Activated naive CD8-positive, alpha-beta T cell (primary cell): ENCODE measurements around the gene RETREG3.
"Not testable (repeated sequence)": the region's sequence is repeated elsewhere in the genome, so short reads cannot be mapped to it uniquely, and the experiment has no call there.

ENCODE experiments used
- H3K27ac Mint-ChIP-seq: one replicate; pipeline ENCODE4 v1.8.0; 2021; ENCODE audit warnings: mixed read lengths
- H3K27me3 Mint-ChIP-seq: one replicate; pipeline ENCODE4 v1.8.0; 2021; ENCODE audit warnings: mixed read lengths
- H3K36me3 Mint-ChIP-seq: one replicate; pipeline ENCODE4 v1.8.0; 2021; ENCODE audit warnings: mixed read lengths
- H3K4me1 Mint-ChIP-seq: one replicate; pipeline ENCODE4 v1.8.0; 2021; ENCODE audit warnings: low read depth, mixed read lengths
- H3K4me3 Mint-ChIP-seq: one replicate; pipeline ENCODE4 v1.8.0; 2021; ENCODE audit warnings: mild to moderate bottlenecking, mixed read lengths
- H3K9me3 Mint-ChIP-seq: one replicate; pipeline ENCODE4 v1.8.0; 2021; ENCODE audit warnings: low read depth, mixed read lengths

The RETREG3 gene, protein sequence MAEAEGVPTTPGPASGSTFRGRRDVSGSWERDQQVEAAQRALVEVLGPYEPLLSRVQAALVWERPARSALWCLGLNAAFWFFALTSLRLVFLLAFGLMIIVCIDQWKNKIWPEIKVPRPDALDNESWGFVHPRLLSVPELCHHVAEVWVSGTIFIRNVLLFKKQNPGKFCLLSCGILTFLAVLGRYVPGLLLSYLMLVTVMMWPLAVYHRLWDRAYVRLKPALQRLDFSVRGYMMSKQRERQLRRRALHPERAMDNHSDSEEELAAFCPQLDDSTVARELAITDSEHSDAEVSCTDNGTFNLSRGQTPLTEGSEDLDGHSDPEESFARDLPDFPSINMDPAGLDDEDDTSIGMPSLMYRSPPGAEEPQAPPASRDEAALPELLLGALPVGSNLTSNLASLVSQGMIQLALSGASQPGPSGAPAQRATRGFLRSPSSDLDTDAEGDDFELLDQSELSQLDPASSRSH

DNA sequence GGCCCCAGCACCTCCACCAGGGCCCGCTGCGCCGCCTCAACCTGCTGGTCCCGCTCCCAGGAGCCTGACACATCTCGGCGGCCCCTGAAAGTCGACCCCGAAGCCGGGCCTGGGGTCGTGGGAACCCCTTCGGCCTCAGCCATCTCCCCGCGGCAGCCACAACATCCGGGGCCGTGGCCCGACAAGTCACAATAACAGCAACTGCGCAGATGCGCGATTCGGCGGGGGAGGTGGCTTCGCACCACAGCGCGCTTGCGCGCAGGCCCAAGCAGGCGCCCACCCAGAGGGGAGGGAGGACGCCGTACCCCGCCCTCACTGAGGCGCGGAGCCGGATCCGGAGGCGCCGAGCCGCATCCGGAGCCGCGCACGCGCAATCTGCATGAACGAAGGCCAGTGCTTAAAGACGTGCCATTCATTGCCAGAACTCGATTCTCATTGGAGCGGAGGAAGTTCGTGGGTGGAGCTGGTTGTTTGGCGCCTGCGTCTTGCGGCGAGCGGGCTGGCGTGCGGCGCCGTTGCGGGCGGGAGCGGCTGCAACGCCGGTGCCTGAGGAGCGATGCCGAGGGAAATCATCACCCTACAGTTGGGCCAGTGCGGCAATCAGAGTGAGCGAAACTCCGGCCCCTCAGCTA, at the start of gene RETREG3, which contains the start of gene TUBG1:
Gene RETREG3, minus strand, starts transcription at position 193 of the 632 bp plus-strand sequence. Its CDS starts 50 bp downstream, at position 143.
Gene TUBG1, plus strand, starts transcription at position 502 of the 632 bp plus-strand sequence. Its CDS starts 55 bp downstream, at position 557.
- Mint-ChIP-seq H3K4me1 (peaks cover 44% of the 10 kb centered on the region), H3K36me3 (peaks cover 4% of the 10 kb centered on the region), H3K27ac (peak within 1 kb of the TSS; percentile 98), H3K9me3 (no peaks in the 10 kb centered on the region), H3K27me3 (no peaks in the 10 kb centered on the region), H3K4me3 (peak within 1 kb of the TSS; percentile 100)

DNA sequence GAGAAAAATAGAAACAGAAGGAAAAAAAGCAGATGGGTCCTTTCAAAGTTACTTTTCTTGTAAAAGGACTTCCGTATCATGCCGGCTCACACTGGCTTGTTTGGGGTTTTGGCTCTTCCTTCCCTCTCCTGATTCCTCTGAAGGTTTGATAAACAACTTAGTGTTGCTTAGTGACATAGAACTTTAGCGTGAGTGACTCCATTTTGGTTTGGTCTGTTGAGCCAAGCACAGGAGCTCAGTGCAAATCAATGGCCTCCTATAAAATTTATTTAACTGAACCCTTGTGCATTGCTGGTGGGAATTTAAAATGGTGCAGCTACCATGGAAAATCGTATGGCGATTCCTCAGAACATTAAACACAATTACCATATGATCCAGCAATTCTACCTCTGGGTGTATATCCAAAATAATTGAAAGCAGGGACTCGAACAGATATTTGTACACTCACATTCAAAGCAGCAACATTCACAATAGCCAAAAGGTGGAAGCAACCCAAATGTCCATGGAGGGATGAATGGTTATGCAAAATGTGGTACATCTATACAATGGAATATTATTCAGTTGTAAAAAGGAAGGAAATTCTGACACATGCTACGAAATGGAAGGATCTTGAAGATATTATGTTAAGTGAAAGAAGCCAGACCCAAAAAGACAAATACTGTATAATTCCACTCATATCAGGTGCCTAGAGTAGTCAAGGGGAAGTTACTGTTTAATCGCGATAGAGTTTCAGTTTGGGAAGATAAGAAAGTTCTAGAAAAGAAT, 48.8 kb upstream of the RETREG3 start:
- H3K36me3 Mint-ChIP-seq: no peaks in the 10 kb centered on the region
- H3K9me3 Mint-ChIP-seq: no peaks in the 10 kb centered on the region
- peak overlapping the region; percentile 90 for H3K4me3 Mint-ChIP-seq
- H3K27ac Mint-ChIP-seq: no peak overlapping the region
- peaks cover 1% of the 10 kb centered on the region for H3K27me3 Mint-ChIP-seq
- H3K4me1 Mint-ChIP-seq: peaks cover 16% of the 10 kb centered on the region

DNA sequence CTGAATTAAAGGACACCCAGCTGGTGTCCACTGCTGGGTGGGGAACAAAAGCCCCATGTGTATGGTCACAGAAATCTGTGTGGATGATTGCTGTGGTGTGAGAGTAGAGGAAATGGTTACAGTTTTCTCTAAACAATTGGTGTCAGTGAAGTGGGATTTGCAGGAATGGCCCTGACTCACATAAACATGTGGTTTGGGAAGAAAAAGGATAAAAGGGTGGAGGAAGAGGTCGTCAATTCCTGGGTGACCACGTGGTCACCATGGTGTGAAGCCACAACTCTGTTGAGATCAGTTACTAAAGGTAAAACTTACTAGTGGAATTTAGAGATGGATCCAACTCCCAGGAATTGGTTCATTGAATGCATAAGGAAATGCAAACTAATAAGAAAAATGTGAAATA, 46.4 kb upstream of the RETREG3 start:
- no peaks in the 10 kb centered on the region for H3K36me3 Mint-ChIP-seq
- peaks cover 16% of the 10 kb centered on the region for H3K4me1 Mint-ChIP-seq
- no peak overlapping the region for H3K27ac Mint-ChIP-seq
- no peak overlapping the region for H3K4me3 Mint-ChIP-seq
- H3K27me3 Mint-ChIP-seq: peaks cover 3% of the 10 kb centered on the region
- H3K9me3 Mint-ChIP-seq: no peaks in the 10 kb centered on the region

DNA sequence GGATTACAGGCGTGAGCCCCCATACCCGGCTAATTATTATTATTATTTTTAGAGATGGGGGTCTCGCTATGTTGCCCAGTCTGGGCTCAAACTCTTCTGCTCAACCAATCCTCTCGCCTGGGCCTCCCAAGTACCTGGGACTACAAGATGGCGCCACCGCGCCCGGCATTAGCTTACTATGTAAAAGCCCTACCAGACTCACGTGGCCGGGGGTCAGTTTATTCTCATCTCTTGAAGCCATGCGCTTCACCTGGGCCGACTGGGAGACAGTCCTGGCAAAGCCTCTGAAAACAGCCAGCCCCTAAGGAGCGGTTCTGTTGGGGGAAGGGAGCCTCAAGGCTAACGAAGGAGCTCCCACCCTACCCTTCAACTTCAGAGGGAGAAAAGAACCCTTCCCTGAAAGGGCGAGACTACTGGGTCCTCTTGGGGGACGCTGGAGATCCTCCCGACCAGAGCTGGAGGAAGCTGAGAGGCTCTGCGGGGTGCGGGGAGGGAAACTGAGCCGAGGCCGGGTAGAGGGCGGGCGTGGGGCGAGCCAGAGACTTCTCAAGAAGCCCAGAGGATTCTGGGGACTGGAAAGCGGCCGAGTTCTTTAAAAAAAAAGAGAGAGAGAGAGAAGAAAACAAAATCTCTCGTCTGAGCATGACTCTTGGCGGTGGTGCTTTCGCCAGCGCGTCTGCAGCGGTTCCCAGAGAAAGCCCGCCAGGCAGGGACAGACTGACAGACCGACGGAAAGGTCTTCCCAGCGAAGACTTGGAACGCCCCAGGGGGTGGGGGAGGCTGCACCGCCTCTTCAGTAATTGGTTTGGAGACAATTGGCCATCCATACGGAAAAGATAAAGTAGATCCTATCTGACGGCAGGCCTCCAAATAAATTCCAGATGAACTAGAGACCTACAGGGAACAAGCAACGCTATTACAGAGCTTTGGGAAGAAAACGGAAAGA, 44.3 kb upstream of the RETREG3 start:
- no peak overlapping the region for H3K27ac Mint-ChIP-seq
- no peaks in the 10 kb centered on the region for H3K9me3 Mint-ChIP-seq
- H3K27me3 Mint-ChIP-seq: peaks cover 3% of the 10 kb centered on the region
- H3K4me1 Mint-ChIP-seq: peaks cover 6% of the 10 kb centered on the region
- H3K36me3 Mint-ChIP-seq: no peaks in the 10 kb centered on the region
- no peak overlapping the region for H3K4me3 Mint-ChIP-seq

DNA sequence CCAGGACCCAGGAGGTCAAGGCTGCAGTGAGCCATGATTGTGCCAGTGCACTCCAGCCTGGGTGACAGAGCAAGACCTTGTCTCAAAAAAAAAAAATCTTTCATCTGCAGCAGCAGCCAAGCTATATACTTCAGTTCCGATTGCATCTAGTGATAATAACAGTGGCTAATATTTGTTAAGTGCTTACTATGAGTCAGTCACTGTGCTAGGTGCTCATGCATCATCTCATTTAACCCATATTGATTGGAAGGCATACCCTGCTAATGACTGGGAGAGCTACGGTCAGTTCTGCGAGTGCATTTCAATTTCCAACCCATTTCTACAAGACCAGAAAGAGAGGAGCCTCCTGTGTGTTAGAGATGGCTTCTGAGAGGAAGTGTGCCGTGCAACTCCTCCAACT, 42.2 kb upstream of the RETREG3 start:
- H3K36me3 Mint-ChIP-seq: no peaks in the 10 kb centered on the region
- H3K9me3 Mint-ChIP-seq: no peaks in the 10 kb centered on the region
- H3K4me1 Mint-ChIP-seq: no peaks in the 10 kb centered on the region
- H3K4me3 Mint-ChIP-seq: no peak overlapping the region
- peaks cover 3% of the 10 kb centered on the region for H3K27me3 Mint-ChIP-seq
- H3K27ac Mint-ChIP-seq: no peak overlapping the region

DNA sequence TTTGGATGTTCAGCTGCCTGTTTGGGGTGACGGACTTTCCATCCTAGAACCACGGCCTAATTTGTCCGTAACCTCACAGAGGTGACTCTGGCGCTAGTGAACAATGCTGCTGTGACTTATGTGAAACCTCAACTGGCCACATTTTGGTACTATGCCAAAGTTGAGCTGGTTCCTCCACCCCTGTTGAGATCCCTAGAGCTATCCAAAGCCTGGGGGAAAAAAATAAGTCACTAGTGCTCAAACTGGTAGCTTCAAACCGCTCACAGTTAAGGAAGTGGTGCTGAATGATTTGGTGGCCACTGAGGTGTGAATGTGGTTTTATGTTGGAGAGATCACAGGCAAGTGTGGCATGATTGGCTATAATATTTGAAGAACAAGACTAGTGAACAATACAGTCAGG, 38.6 kb upstream of the RETREG3 start:
- Mint-ChIP-seq H3K36me3 (no peaks in the 10 kb centered on the region), H3K27ac (no peak overlapping the region), H3K9me3 (no peaks in the 10 kb centered on the region), H3K4me3 (no peak overlapping the region), H3K4me1 (no peaks in the 10 kb centered on the region), H3K27me3 (peaks cover 2% of the 10 kb centered on the region)

DNA sequence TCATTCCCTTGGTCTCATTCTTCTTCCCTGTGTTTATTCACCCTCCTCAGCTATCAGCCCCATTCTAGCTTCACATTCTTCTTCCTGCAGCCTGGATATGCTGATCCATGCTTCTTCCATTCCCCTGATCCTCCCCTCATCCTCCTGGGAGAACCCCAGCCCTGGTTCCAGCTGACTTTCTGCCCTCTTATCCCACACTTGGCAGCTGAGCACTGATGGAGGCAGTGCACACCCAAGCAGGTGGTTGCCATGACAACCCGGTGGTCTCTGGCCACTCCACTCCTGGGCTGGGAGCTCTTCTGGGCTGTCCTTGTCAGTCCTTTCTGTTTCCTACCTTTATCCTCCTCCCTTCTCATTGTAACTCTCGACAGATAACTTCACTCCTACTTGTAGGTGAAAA, 33.2 kb upstream of the RETREG3 start:
- Mint-ChIP-seq H3K27me3 (no peaks in the 10 kb centered on the region), H3K27ac (no peak overlapping the region), H3K36me3 (no peaks in the 10 kb centered on the region), H3K4me3 (no peak overlapping the region), H3K9me3 (no peaks in the 10 kb centered on the region), H3K4me1 (no peaks in the 10 kb centered on the region)

DNA sequence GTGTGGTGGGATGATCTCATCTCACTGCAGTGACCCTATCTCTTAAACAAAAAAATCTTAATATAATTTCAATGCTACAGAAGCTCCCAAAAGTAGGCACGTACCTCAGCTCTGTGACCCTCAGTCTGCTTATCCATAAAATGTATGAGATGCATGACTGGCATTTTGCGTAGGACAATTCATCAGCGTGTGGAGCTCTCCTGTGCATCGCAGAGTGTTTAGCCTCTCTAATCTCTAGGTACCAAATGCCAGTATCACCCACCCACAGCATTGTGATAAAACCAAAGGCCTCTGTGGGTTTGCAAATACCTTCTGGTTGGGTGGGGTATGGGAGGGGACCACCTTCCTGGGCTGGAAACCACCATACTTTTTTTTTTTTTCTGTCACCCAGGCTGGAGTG, 30.9 kb upstream of the RETREG3 start:
- H3K9me3 Mint-ChIP-seq: no peaks in the 10 kb centered on the region
- no peaks in the 10 kb centered on the region for H3K27me3 Mint-ChIP-seq
- H3K27ac Mint-ChIP-seq: no peak overlapping the region
- H3K36me3 Mint-ChIP-seq: no peaks in the 10 kb centered on the region
- H3K4me1 Mint-ChIP-seq: no peaks in the 10 kb centered on the region
- no peak overlapping the region for H3K4me3 Mint-ChIP-seq

DNA sequence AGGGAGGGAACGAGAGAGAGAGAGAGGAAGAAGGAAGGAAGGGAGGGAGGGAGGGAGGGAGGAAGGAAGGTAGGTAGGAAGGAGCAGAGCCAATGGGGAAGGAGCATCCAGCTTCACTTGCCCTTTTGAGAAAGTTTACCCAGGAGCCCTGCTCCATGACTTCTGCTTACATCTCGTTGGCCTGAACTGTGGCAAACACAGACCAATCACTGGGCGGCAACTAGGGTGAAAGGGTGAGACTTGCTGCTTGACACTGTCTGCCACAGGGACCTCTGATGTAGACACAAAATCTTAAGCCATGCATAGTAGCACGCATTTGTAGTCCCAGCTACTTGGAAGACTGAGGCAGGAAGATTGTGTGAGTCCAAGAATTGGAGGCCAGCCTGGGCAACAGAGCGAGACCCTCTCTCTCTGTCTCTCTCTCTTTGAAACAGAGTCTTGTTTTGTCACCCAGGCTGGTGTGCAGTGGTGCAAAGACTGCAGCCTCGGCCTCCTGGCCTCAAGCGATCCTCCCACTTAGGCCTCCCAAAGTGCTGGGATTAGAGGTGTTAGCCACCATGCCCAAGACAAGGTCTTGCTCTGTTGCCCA, 30.4 kb upstream of the RETREG3 start:
- no peak overlapping the region for H3K27ac Mint-ChIP-seq
- no peak overlapping the region for H3K4me3 Mint-ChIP-seq
- H3K27me3 Mint-ChIP-seq: no peaks in the 10 kb centered on the region
- H3K36me3 Mint-ChIP-seq: no peaks in the 10 kb centered on the region
- no peaks in the 10 kb centered on the region for H3K9me3 Mint-ChIP-seq
- H3K4me1 Mint-ChIP-seq: no peaks in the 10 kb centered on the region

DNA sequence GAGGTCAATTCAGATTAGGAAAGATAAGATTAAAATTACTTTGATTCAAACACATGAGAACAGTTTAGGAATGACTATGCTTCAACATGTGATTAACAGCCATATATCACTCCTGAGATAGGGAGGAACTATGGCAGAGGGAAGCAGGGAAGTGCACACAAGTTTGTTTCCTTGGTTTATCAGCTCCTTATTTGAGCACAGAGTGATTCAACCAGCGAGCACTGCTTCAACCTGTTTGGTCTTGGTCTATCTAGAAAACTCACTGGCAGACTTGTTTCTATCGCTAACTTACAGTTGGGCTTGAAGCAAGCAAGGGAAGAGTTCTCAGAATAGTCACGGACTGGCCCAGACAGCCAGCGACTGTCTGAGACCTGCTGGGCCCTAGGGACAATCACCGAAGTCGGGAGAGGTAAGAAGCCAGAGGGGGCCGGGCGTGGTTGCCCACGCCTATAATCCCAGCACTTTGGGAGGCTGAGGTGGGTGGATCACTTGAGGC, 23.8 kb upstream of the RETREG3 start:
- Mint-ChIP-seq H3K4me3 (no peak overlapping the region), H3K4me1 (no peaks in the 10 kb centered on the region), H3K9me3 (no peaks in the 10 kb centered on the region), H3K36me3 (no peaks in the 10 kb centered on the region), H3K27me3 (no peaks in the 10 kb centered on the region), H3K27ac (no peak overlapping the region)

DNA sequence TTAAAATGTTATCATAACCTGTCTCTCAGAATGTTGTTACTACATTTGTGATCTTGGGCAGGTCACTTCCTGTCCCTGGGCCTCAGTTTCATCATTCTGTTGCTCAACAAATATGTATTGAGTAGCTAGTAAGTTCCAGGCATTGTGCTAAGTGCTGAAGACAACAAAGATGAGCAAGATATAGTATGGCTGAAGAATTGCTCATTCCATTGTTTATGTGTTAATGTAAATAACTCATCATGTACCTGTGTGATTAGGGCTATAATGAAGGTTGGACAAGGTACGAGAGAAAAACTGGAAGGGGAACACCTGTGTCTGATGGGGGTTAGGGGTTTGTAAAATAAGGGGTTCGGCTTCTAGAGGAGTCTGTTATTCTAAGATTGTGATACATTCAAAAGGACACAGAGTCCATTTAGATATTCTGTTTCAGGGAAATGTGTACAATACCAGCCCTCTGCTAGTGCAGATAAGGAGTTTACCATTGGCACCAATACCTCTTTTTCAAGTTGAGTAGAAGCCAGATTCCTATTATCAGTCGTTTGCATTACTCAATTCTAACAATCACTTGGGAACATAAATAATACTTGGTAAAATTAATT, 20.3 kb upstream of the RETREG3 start:
- Mint-ChIP-seq H3K4me1 (no peaks in the 10 kb centered on the region), H3K27ac (no peak overlapping the region), H3K27me3 (no peaks in the 10 kb centered on the region), H3K36me3 (no peaks in the 10 kb centered on the region), H3K4me3 (no peak overlapping the region), H3K9me3 (no peaks in the 10 kb centered on the region)

DNA sequence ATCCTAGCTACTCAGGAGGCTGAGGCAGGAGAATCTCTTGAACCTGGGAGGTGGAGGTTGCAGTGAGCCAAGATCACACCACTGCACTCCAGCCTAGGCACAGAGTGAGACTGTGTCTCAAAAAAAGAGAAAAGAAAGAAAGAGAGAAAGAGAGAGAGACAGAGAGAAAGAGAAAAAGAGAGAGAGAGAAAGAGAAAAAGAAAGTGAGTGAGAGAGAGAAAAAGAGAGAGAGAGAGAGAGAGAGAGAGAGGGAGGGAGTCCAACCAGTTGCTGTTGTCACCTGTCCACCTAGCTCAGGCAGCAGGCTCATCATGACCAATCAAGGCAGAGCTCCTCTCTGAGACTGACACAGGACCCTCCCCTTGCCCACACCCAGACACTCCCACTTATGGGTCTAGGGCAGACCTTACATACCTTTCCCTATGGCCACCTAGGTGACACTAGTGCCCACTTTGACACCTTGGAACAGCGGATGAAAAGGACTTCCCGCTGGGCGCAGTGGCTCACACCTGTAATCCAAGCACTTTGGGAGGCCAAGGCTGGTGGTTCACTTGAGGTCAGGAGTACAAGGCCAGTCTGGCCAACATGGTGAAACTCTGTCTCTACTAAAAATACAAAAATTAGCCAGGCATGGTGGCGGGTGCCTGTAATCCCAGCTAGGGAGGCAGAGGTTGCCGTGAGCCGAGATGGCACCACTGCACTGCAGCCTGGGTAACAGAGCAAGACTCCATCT, 18.0 kb upstream of the RETREG3 start:
- H3K27ac Mint-ChIP-seq, H3K4me1 Mint-ChIP-seq, H3K4me3 Mint-ChIP-seq, H3K27me3 Mint-ChIP-seq, H3K36me3 Mint-ChIP-seq, H3K9me3 Mint-ChIP-seq: not testable (repeated sequence)
